HCEC 1CT (cell line): Measurements from ENCODE around the gene TOB1.

Source experiments
- DNase-seq: peaks from one replicate; pipeline ENCODE4 v3.0.0-alpha.2; 2017

The TOB1 gene, protein sequence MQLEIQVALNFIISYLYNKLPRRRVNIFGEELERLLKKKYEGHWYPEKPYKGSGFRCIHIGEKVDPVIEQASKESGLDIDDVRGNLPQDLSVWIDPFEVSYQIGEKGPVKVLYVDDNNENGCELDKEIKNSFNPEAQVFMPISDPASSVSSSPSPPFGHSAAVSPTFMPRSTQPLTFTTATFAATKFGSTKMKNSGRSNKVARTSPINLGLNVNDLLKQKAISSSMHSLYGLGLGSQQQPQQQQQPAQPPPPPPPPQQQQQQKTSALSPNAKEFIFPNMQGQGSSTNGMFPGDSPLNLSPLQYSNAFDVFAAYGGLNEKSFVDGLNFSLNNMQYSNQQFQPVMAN

DNA sequence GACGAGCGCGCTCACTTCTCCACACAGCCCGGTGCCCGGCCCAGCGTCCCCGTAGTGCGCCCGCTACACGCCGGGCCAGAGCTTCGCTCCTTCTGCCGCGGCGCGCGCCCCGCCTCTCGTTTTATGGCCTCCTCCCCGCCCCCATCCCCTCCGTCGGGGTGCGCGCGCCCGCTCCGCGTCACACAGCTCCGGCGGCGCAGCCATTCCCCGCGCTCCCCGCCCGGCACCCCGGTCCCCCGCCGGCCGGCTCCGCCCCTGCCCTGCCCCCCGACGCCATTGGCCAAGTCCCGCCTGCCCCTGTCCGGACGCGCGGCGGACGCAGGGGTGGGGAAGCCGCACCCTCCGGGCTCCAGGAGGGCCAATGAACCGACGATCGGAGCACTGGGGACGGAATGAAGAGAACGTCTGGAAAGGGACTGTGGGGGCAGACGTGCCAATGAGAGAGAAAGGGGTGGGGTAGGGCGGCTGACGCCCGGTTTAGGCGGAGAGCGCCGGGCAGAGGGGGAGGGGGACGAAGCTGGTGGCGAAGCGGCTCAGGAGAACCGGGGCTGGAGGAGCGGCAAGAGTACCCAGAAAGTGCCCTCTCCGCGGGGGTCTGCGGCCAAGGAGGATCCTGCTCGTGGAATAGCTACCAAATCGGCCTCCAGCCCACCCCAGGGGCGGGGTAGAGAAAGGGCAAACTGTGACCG is at the start of gene TOB1:
Gene TOB1 (minus strand): TSS at position 94 of the 689 bp plus-strand sequence. CDS start 2,337 bp downstream, outside the sequence.
- DNase-seq: peak; percentile 96

DNA sequence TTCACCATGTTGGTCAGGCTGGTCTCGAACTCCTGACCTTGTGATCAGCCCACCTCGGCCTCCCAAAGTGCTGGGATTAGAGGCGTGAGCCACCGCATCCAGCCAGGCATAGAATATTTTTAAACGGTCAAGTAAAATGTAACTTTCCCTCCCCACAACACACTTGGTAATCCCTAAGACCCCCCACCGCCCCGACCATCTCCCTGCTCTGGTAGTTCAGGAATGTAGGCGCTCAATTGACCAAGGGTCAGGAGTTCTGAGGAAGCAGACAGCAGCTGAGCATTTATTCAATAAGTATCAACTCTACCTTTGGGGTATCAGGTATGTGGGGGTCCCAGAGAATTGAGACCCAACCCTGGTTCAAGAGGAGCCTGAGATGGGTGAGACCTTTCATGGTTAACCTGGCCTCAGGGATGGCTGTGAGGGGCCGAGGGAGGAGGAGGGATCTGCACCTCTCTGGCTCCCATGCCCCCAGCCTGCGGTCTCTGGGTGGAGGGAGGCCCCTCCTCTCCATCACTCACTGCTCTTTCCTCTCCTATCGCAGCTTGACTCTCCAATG is 48.4 kb upstream of the TOB1 start:
- DNase-seq: no peak

DNA sequence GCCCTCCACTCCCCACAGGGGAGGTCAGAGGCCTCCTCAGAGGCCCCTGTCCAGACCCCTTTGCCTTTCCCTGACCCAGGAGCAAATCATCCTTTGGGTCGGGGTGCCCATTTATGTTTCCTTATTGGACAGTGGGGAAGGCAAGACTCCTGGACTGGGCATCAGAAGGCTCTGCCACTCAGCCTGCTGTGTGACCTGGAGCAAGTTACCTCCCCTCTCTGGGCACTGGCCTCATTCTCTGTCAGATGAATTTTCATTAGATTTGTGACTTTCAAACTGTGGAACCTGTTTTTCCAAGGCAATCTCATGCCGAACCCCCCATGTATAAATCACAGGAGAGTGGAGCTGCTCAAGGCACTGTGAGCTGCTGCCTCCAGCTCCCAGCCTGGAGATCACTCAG is 47.0 kb upstream of the TOB1 start:
- DNase-seq: no peak

DNA sequence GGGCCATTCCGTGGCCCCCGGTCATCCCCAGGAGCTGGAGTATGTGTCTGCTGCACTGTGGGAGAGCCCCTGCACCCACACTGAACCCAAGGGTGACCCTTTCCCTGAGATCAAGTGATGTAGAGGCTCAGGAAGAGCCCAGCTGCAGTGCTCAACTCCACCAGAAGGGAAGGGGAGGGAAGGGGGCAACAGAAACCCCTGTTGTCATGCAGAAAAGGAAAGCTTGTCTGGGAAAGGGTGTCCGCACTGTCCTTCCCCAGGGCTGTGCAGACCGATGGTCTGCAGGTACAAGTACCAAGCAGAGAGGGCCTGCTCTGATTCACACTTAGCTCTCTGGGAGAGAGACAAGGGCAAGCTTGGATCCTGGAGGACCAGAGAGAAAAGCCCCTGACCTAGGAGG is 45.7 kb upstream of the TOB1 start:
- DNase-seq: no peak

DNA sequence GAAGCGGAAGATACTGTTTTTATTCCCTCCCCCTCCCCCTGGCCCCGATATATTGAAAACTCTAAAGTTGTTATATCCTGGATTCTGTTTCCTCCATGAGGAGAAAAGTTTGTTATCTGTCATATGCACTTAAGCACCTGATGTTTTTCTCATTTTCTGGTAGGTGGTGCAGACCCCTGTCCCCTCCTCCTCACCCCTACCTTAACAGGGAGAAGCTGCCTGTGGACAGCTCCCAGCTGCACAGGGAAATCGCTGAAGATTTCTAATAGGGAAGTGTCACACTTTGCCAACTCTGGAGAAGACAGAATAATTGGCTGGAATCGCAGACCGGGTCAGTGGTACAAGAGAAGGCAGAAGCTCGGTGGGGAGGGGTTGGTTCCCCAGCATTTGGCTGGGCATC is 45.3 kb upstream of the TOB1 start:
- no peak for DNase-seq

DNA sequence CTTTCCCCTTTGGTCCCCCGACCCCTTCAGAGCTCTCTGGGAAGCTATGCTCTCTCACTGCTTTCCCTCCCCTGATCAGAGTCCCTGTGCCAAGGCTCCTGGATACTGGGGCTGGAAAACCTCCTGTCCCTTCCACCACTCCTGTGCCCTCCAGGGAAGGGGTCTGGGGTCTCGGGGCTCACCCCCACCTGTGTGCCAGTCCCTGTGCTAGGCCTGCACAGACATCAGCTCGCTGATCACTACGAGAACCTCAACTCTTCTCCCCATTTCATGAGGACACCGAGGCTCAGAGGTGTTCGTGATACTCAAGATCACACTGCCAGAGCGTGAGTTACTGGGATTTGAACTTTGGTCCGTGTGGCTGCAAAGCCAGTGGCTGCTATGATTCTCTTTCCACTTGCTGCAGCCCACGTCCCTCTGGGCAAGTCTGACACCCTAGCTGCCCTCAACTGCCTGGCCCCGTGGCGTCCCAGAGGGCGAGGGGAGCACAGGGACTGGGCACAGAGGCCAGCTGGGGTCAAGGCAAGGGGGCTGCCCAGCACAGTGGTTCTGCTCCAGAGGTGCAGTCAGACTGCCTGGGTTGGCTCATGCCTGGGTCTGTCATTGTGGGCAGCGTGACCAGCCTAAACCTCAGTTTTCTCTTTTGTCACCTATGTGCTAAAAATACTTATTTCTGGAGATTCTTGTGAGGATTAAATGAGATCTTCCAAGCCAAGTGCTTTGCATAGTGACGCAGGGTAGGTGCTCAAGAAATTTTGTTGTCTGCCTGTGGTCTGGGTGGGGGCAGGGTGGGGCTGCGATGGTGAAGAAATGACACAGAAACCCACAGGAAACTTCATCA is 43.8 kb upstream of the TOB1 start:
- DNase-seq: no peak

DNA sequence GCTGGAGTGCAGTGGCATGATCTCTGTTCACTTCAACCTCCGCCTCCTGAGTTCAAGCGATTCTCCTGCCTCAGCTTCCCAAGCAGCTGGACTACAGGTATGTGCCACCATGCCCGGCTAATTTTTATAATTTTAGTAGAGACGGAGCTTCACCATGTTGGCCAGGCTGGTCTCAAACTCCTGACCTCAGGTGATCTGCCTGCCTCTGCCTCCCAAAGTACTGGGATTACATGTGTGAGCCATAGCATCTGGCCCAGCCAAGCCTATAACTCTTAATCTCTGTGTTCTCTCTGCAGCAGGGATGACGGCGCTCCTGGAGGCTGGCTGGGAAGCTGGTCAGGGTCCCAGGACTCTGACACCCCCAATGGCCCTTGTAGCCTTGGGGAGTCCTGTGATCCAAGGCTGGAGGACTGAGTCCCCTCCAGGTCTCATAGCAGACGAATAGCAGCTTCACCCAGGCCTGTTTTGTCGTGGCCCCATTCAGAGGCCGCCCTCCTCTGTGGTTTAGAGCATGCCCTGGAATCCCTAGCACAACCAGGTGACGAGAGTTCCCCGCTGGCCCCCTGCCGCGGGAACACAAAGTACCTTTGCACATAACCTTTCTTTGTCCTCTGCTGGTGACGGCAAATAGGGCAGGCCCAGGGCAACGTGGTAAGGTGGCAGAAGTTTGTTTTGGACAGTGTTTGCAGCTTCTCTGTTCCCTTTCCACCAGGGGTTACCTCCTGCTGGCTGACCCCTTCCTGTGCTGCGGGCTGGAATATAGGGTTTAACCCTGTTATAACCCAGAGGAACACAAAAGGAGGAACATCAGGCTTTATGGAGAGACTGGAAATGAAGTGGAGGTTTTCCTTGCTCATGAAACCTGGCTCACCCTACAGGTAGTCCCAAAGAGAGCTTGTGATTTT is 43.0 kb upstream of the TOB1 start:
- DNase-seq: no peak

DNA sequence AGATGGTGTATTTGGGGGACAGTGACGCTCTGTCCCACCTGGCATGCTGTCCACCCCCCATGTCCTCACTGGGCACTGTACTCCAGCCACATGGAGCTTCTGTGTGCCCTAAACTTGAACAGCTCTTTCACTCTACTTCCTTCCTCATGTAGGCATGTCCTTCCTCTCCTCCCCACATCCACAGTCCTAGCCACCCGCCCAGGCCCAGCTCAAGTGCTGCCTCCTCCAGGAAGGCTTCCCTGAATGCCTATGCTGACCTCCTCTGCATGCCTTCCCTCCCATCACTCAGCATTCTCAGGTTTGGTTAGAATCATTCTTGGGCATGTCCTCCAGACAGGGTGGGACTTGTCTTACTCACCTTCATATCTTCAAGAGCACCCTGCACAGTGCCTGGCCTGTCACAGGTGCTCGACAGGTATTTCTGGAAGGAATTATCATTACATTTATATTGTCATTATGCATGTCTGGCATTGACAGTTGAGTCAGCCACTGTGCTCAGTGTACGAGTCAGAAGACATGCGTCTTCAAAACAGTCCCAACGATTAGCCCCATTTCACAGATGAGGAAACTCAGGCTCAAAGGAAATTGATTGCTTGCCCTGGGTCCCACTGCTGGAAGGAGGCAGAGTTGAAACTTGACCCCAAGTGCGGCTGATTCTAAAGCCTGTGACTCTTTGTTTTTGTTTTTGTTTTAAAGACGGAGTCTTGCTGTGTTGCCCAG is 42.1 kb upstream of the TOB1 start:
- DNase-seq: no peak

DNA sequence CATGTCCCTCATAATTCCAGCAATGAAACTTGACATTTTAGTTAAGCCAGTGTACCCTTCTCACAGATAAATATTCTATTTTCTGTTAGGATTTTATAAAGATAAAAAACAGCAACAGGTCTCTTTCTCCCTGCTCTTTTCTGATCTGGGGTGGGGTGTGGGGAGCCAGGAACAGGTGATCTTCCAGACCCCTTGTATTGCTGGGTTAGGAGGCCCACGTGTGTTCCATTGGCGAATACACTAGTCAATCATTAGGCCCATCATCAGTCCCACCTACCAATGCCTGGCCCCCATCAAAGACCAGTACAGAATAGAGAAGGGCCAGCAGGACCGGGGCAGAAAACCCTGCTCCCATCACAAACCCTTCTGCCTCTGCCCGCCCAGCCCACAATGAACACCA is 40.3 kb upstream of the TOB1 start:
- no peak for DNase-seq

DNA sequence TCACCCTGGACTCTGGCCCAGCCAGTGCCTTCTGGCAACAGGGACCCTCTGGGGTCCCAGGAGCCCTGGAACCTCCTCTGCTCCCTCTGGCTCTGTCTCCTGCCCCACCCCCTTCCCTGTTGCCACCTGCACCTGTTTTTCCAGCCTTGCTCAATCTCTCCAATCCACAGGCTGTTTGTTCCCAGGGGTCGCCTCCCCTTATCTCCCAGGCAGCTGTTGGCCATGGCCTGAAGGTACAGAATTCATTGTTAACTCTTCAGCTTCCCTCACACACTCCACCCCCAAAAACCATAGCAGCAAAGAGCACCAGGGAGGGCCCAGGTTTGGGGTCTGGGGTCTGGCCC is 39.3 kb upstream of the TOB1 start:
- DNase-seq: no peak

DNA sequence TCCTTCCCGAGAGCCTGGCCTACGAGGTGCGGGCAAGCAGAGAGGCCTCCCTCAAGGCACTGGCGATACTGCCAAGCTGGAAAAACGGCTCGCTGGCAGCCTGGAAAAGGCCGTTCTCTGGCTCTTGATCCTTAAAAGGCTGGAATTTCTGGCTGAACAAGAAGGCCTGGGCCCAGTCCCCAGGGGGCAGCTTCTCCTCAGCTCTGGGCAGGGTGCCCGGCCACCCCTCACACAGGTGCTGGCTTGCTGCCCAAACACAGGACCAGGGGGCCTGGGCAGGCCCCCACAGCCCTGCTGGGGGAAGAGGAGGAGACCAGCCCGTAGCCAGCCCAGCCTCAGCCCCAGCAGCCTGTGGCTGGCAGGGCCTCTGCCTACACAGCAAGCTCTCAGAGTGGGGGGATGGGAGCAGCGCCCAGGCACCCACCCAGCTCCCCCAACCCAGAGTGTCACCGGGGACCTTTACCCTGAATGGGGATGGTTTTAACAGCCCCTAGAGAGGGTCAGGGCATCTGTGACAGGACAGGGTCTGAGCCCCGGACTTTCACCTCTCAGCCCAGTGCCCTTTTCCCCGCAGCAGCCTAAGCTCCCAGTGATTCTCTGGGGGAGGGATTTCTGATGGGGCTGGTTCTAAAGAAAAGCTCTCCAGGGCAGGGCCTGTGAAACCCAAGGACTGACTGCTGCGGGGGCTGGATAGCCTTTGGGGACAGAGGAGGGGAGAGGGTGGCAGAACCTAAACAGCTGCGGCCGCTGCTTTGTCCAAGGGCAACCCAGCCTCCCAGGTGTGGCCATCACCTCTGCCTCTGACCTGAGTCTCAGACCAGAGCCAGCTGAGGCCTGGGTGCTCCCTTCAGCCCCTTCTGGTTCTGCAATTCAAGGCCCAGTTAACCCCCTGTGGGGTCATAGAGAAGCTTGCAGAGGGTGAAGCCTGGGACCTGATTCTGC is 38.6 kb upstream of the TOB1 start:
- peak; percentile 20 for DNase-seq

DNA sequence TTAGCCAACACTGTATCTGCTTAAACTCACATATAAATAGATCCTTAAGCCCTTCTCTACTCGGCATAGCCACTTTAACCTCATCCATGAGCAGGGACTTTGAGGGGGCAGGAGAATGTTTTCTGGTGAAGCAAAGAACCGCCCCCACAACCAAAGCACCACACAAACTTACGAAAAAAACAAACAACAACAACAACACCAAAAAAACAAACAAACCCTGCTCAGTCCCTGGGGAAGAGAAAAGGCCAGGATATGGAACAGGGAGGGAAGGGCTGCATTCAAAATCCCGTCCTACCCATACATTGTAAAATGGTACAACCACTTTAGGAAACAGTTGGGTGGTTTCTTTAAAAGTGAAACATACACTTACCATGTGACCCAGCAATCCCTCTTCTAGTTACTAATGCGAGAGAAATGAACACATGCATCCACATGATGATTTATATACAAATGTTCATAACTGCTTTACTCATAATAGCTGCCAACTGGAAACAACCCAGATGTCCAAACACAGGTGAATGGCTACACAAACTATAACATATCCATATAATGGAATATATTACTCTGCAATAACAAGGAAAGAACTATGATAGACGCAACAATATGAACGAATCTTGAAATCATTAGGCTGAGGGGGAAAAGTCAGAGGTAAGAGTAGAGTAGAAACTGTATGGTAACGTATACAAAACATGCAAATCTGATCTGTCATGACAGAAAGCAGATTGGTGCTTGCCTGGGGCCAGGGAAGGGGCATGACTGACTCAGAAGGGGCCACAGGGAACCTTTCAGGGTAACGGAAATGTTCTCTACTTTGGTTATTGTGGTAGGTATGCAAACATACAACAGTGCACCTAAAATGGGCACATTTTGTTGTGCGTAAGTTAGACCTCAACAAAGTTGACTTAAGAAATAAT is 37.7 kb upstream of the TOB1 start:
- DNase-seq: peak; percentile 92

DNA sequence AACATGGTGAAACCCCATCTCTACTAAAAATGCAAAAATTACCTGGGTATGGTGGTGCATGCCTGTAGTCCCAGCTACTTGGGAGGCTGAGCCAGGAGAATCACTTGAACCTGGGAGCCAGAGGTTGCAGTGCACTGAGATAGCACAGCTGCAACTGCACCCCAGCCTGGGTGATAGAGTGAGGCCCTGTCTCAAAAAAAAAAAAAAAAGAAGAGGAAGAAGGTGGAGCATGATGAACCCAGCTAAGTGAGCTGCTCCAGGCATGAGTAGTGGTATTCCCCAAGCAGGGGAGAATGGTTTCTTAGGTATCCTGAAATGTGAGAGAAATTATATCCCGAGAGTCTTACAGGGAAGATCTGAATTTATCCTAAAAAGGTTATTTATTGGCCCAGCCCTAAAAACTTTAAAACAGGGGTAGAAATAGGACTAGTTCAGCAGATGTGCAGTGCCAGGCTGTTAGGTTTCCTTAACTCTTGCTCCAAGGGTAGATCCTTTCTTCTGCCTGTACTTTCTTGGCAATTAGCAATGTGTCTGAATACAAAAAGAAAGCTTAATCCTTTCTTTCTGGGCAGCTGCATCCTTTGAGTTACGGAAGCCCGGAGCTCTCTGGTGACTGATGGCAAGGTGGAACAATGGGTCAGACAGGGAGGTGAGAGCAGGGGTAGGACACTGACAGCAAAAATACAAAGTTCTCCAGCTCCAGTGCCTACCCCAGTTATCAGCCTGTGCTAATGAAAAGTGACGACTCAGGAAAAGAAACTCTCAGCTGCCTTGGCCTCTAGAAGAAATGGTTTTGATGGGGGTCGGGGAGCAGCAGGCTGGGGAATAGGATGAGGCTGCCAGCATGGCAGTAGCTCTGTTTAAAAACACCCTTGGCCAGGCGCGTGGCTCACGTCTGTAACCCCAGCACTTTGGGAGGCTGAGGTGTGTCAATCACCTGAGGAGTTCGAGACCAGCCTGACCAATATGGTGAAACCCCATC is 36.5 kb upstream of the TOB1 start:
- DNase-seq: no peak

DNA sequence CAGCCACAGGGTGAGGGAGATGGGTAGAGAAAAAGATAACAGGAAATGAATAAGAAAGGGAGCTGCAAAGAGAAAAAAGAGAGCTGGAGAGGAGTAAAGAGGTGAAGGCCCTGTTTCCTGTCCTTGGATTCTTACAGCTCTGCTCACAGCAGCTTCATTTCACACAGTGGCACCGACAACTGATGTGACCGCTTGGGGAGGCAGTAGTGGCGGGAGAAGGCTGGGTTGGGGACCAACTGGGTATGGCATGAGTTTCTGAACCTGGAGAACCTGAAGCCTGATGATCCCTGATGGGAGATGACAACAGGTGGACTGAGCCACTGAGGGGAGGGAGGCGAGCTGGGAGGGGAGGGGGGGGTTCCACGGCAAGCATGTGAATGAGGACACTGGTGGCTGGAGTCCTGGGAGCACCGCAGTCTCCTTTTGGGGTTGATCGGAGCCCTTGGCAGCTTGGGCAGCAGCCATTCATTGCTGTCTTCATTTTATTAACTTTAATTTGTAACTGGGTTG is 34.3 kb upstream of the TOB1 start:
- no peak for DNase-seq

DNA sequence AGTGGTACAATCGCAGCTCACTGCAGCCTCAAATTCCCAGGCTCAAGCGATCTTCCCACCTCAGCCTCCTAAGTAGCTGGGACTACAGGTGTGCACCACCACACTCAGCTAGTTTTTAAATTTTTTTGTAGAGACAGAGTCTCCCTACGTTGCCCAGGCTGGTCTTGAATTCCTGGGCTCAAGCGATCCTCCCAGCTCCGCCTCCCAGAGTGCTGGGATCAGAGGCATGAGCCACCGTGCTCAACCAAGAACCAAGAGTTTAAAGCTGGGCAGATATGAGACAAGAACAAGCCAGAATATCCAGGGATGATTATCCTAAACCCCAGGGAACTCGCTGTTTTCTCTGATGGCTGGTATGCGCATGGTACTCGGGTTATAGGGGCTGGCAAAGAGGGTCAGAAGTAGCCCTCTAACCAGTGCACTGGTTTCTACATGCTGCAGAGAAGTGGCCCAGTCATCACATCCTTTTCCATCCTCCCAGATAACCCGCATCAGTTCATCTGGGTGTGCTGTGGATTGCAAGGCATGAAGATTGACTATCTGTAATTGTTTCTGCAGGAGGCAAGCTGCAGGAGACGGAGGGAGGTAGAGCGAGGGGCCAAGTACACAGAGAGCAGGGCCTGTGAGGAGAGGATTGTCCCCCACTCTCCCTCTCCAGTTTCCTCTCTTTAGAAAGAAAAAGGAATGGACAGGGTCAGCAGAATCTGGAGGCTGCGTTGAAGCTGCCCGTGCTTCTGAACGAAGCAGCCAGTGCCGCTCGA is 33.6 kb upstream of the TOB1 start:
- DNase-seq: no peak

DNA sequence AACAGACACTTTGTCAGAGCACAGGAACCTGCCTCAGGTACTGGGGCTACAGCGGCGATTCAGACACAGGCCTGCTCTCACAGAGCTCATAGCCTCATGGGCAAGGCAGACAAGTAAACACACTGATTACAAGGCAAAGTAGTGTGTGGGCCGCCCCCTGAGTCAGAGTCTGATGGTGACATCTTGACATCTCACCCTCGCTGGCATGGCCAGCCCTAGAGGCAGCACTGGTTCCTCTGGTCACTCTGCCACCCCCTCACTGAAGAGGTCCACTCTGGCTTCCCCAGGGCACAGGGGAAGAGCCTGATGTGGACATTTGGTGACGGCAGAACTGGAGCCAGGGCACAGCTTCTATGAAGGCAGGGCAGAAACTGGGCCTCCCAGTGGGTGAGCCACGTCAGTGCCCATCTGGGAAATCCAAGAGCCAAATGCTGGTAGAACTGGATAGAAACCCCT is 32.9 kb upstream of the TOB1 start:
- no peak for DNase-seq
